Measurements from ENCODE around the gene WWP2. TPM values are rescaled to one million over a fixed set of nuclear protein-coding genes. Genes with fewer than 3 reads are reported as not detected.

Gene WWP2
- polyA plus RNA-seq, 3 donors = 29.6 to 54.4 (median 46.0) TPM

DNA sequence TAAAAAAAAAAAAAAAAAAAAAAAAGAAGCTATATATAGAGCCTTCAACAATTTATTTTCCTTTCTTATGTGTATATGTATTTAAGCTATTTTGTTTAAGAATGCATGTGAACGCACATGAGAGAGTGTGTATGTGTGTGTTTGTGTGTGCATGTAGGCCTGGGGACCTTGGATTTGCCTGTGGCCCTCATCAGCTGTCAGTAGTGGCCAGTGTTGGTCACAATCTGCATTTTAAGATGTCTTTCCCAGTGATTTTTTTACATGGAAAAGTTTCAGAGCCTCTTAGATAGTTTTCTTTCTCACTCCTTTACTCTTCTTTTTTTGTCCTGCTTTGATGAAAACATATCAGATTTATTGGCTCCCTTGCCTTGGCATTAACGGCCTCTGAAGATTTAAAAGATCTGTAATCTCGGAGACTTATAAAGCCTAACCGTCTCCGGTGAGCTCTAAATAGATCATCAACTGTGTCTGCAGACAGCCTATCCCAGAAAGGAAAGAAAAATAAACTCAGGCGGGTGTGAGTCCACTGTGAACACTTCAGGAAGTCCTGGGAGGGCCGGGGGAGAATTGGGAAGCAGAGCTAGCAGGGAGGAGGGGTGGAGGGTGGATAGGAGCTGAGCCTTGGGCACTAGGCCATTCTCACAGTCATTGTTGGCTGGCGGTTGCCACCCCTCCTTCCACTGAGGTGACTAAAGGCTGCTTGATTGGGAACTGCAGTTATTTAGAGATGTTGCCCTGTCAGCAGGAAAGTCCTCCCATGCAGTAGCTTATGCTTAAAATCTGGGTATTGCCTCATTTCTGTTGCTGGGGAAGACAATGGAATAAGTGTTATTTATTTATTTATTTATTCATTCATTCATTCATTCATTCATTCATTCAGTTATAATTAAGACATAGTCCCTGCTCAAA is 86.8 kb downstream of the WWP2 start:
- H4K20me1 ChIP-seq (ENCODE audit: insufficient read depth, low read length) = peaks cover 73% of the 10 kb centered on the region
- H3K27ac Mint-ChIP-seq = peak overlapping the region in 1 of 7 donors; percentile 46
- no peak overlapping the region for H2AFZ ChIP-seq (ENCODE audit: insufficient read depth, low read depth, low read length, poor library complexity, severe bottlenecking)
- TF ChIP-seq, protein P1, sequence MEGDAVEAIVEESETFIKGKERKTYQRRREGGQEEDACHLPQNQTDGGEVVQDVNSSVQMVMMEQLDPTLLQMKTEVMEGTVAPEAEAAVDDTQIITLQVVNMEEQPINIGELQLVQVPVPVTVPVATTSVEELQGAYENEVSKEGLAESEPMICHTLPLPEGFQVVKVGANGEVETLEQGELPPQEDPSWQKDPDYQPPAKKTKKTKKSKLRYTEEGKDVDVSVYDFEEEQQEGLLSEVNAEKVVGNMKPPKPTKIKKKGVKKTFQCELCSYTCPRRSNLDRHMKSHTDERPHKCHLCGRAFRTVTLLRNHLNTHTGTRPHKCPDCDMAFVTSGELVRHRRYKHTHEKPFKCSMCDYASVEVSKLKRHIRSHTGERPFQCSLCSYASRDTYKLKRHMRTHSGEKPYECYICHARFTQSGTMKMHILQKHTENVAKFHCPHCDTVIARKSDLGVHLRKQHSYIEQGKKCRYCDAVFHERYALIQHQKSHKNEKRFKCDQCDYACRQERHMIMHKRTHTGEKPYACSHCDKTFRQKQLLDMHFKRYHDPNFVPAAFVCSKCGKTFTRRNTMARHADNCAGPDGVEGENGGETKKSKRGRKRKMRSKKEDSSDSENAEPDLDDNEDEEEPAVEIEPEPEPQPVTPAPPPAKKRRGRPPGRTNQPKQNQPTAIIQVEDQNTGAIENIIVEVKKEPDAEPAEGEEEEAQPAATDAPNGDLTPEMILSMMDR (IDR thresholded peaks at IDR 0.05) = no peak
- no peak for DNase-seq
- H3K4me2 ChIP-seq (replicated peaks; ENCODE audit: extremely low read depth, low read length, poor library complexity, severe bottlenecking) = no peak overlapping the region
- H3K9ac ChIP-seq (ENCODE audit: insufficient read depth, low read length, poor library complexity, severe bottlenecking) = no peak overlapping the region
- peaks cover 10% of the 10 kb centered on the region for H3K79me2 ChIP-seq (ENCODE audit: insufficient read depth, low read length)
- H3K4me3 ChIP-seq (replicated peaks in 1 of 3; ENCODE audit: low read depth in 2 of 3, low read length in 3 of 3) = no peak overlapping the region
- 49% methylated on average over 6 of the region's 8 CpGs for WGBS (ENCODE audit: insufficient coverage)
- H3K27ac ChIP-seq (ENCODE audit: low read depth in 1 of 2, low read length in 2 of 2) = no peak overlapping the region
- H3K36me3 ChIP-seq (replicated peaks in 1 of 2; ENCODE audit: control insufficient read depth in 1 of 2, insufficient read depth in 2 of 2, low read length in 2 of 2) = peaks cover 47 to 94% of the 10 kb centered on the region in 2 donors
- no peaks in the 10 kb centered on the region for H3K4me1 ChIP-seq (ENCODE audit: control insufficient read depth in 1 of 2, insufficient read depth in 2 of 2, low read length in 2 of 2)
- intact Hi-C loops (cut with micrococcal nuclease) = no loop called here
- no peak overlapping the region for H3K4me3 Mint-ChIP-seq
- H3K27me3 Mint-ChIP-seq (ENCODE audit: low read depth in 3 of 3) = no peaks in the 10 kb centered on the region
- no peaks in the 10 kb centered on the region for H3K9me3 Mint-ChIP-seq
- peaks cover 69 to 79% of the 10 kb centered on the region in 2 donors for H3K36me3 Mint-ChIP-seq
- H3K9me3 ChIP-seq (replicated peaks in 1 of 2; ENCODE audit: control insufficient read depth in 1 of 2, insufficient read depth in 1 of 2, low read length in 2 of 2) = no peaks in the 10 kb centered on the region
- H3K27me3 ChIP-seq (ENCODE audit: control insufficient read depth in 2 of 2, insufficient read depth in 2 of 2, low read length in 2 of 2) = no peaks in the 10 kb centered on the region
- H3K4me1 Mint-ChIP-seq = no peaks in the 10 kb centered on the region

DNA sequence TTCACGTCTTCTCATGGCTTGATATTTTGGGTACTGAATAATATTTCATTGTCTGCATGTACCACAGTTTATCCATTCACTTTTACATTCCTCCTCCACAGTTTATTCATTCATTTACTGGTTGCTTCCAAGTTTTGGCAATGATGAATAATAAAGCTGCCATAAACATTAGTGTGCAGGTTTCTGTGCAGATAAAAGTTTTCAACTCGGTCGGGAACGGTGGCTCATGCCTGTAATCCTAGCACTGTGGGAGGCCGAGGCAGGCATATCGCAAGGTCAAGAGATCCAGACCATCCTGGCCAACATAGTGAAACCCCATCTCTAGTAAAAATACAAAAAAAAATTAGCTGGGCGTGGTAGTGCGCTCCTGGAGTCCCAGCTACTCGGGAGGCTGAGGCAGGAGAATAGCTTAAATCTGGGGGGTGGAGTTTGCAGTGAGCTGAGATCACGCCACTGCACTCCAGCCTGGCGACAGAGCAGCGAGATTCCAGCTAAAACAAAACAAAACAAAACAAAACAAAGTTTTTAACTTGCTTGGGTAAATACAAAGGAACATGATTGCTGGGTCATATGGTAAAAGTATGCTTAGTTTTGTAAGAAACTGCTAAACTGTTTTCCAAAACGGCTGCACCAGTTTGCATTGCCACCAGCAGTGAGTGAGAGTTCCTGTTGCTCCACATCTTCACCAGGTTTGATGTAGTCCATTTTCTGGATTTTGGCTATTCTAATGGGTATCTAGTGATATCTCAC is 89.5 kb downstream of the WWP2 start:
- H3K9me3 Mint-ChIP-seq = no peaks in the 10 kb centered on the region
- DNase-seq = no peak
- H3K4me3 ChIP-seq (replicated peaks in 1 of 3; ENCODE audit: low read depth in 2 of 3, low read length in 3 of 3) = no peak overlapping the region
- H3K79me2 ChIP-seq (ENCODE audit: insufficient read depth, low read length) = peaks cover 10% of the 10 kb centered on the region
- intact Hi-C loops (cut with micrococcal nuclease) = no loop called here
- H3K9me3 ChIP-seq (replicated peaks in 1 of 2; ENCODE audit: control insufficient read depth in 1 of 2, insufficient read depth in 1 of 2, low read length in 2 of 2) = no peaks in the 10 kb centered on the region
- H2AFZ ChIP-seq (ENCODE audit: insufficient read depth, low read depth, low read length, poor library complexity, severe bottlenecking) = no peak overlapping the region
- H3K36me3 ChIP-seq (replicated peaks in 1 of 2; ENCODE audit: control insufficient read depth in 1 of 2, insufficient read depth in 2 of 2, low read length in 2 of 2) = peaks cover 26 to 76% of the 10 kb centered on the region in 2 donors
- H3K4me3 Mint-ChIP-seq = no peak overlapping the region
- no peak overlapping the region for H3K4me2 ChIP-seq (replicated peaks; ENCODE audit: extremely low read depth, low read length, poor library complexity, severe bottlenecking)
- 100% methylated on average over 2 of the region's 13 CpGs for WGBS (ENCODE audit: insufficient coverage)
- H3K4me1 ChIP-seq (ENCODE audit: control insufficient read depth in 1 of 2, insufficient read depth in 2 of 2, low read length in 2 of 2) = peaks cover 0 to 9% of the 10 kb centered on the region in 2 donors
- no peaks in the 10 kb centered on the region for H3K27me3 ChIP-seq (ENCODE audit: control insufficient read depth in 2 of 2, insufficient read depth in 2 of 2, low read length in 2 of 2)
- peaks cover 79% of the 10 kb centered on the region for H4K20me1 ChIP-seq (ENCODE audit: insufficient read depth, low read length)
- no peaks in the 10 kb centered on the region for H3K27me3 Mint-ChIP-seq (ENCODE audit: low read depth in 3 of 3)
- no peak overlapping the region for H3K27ac ChIP-seq (ENCODE audit: low read depth in 1 of 2, low read length in 2 of 2)
- H3K9ac ChIP-seq (ENCODE audit: insufficient read depth, low read length, poor library complexity, severe bottlenecking) = no peak overlapping the region
- peaks cover 53 to 71% of the 10 kb centered on the region in 2 donors for H3K36me3 Mint-ChIP-seq
- TF ChIP-seq, protein P1 (IDR thresholded peaks at IDR 0.05) = no peak
- peak overlapping the region in 1 of 7 donors; percentile 18 for H3K27ac Mint-ChIP-seq
- peaks cover 7% of the 10 kb centered on the region for H3K4me1 Mint-ChIP-seq
